NCI-H748 treated with DMSO at 0.1 percent for 48 hours (cell line): ENCODE data around the gene RANBP9.

Experiments used
- DNase-seq: peaks from one replicate; lab custom pipeline; 2025; lab: John Stamatoyannopoulos, UW

The RANBP9 gene

GRCh38 chr6:13678255-13678983, 33.2 kb downstream of the RANBP9 start:
- no peak for DNase-seq

- no peak for DNase-seq
Observed at GRCh38 chr6:13677878-13678254, 33.8 kb downstream of the RANBP9 start.

GRCh38 chr6:13676551-13677156, 35.0 kb downstream of the RANBP9 start:
- DNase-seq, result no peak

- DNase-seq, result no peak
Observed at GRCh38 chr6:13674533-13675190, 37.0 kb downstream of the RANBP9 start.

GRCh38 chr6:13673825-13674444, 37.7 kb downstream of the RANBP9 start:
- DNase-seq, result no peak

- no peak for DNase-seq
Observed at GRCh38 chr6:13673368-13673767, 38.3 kb downstream of the RANBP9 start.

GRCh38 chr6:13672904-13673303, 38.7 kb downstream of the RANBP9 start:
- no peak for DNase-seq

- no peak for DNase-seq
Observed at GRCh38 chr6:13671548-13672127, 40.0 kb downstream of the RANBP9 start.

- DNase-seq, result no peak
Observed at GRCh38 chr6:13669476-13669875, 42.2 kb downstream of the RANBP9 start.

- DNase-seq, result no peak
Observed at GRCh38 chr6:13668291-13668928, 43.2 kb downstream of the RANBP9 start.

GRCh38 chr6:13667655-13668054, 44.0 kb downstream of the RANBP9 start:
- no peak for DNase-seq

GRCh38 chr6:13666194-13667105, 45.2 kb downstream of the RANBP9 start:
- DNase-seq, result no peak

- no peak for DNase-seq
Observed at GRCh38 chr6:13664703-13665352, 46.8 kb downstream of the RANBP9 start.

- DNase-seq, result no peak
Observed at GRCh38 chr6:13663986-13664385, 47.6 kb downstream of the RANBP9 start.

GRCh38 chr6:13662651-13663334, 48.8 kb downstream of the RANBP9 start:
- DNase-seq, result no peak

- no peak for DNase-seq
Observed at GRCh38 chr6:13661647-13662046, 50.0 kb downstream of the RANBP9 start.

- no peak for DNase-seq
Observed at GRCh38 chr6:13660893-13661292, 50.7 kb downstream of the RANBP9 start.

- DNase-seq, result no peak
Observed at GRCh38 chr6:13660273-13660672, 51.4 kb downstream of the RANBP9 start.

- no peak for DNase-seq
Observed at GRCh38 chr6:13655700-13656099, 55.9 kb downstream of the RANBP9 start.

GRCh38 chr6:13654496-13654895, 57.1 kb downstream of the RANBP9 start:
- no peak for DNase-seq
